ENCODE measurements around the gene ABHD3. TPM values are rescaled to one million over a fixed set of nuclear protein-coding genes. Genes with fewer than 3 reads are reported as not detected.
"Not testable (repeated sequence)": the region's sequence is repeated elsewhere in the genome, so short reads cannot be mapped to it uniquely, and the experiment has no call there.

Gene ABHD3
- total RNA-seq, 2 experiments from 2014 or later, result 17.8 to 18.0 TPM

GRCh38 chr18:21727702-21728101 lies 23.1 kb upstream of the ABHD3 start:
- H3K27me3 Mint-ChIP-seq, result no peaks in the 10 kb centered on the region
- H3K27ac Mint-ChIP-seq, result no peak overlapping the region
- no peaks in the 10 kb centered on the region for H3K36me3 Mint-ChIP-seq (ENCODE audit: low read depth)
- no peak overlapping the region for H3K4me3 Mint-ChIP-seq
- DNase-seq, result no peak
- POLR2A ChIA-PET, result no interaction called here
- CTCF ChIA-PET, result interaction anchor here (0.9 kb wide), 1 partner anchor 24 kb away, joined by 3 read pairs; no protein-coding TSS in a partner anchor
- intact Hi-C loops (cut with micrococcal nuclease), result no loop called here
- H3K4me1 Mint-ChIP-seq (ENCODE audit: low read depth), result no peaks in the 10 kb centered on the region
- no peaks in the 10 kb centered on the region for H3K9me3 Mint-ChIP-seq
- no peak for ATAC-seq
- TF ChIP-seq CTCF (IDR thresholded peaks at IDR 0.05), result no peak

GRCh38 chr18:21725201-21725600 lies 20.6 kb upstream of the ABHD3 start:
- Mint-ChIP-seq H3K27ac (no peak overlapping the region), H3K4me3 (no peak overlapping the region), H3K4me1 (ENCODE audit: low read depth) (no peaks in the 10 kb centered on the region), H3K27me3 (no peaks in the 10 kb centered on the region), H3K36me3 (ENCODE audit: low read depth) (no peaks in the 10 kb centered on the region), H3K9me3 (no peaks in the 10 kb centered on the region)
- intact Hi-C loops (cut with micrococcal nuclease), result no loop called here
- ATAC-seq (no peak), DNase-seq (no peak)
- ChIA-PET CTCF (no interaction called here), POLR2A (no interaction called here)
- no peak for TF ChIP-seq CTCF (IDR thresholded peaks at IDR 0.05)

GRCh38 chr18:21722687-21723086 lies 18.1 kb upstream of the ABHD3 start:
- Mint-ChIP-seq H3K9me3 (no peaks in the 10 kb centered on the region), H3K4me1 (ENCODE audit: low read depth) (no peaks in the 10 kb centered on the region), H3K36me3 (ENCODE audit: low read depth) (no peaks in the 10 kb centered on the region), H3K27me3 (no peaks in the 10 kb centered on the region), H3K4me3 (no peak overlapping the region), H3K27ac (no peak overlapping the region)
- ATAC-seq, result no peak
- POLR2A ChIA-PET, result no interaction called here
- CTCF ChIA-PET, result interaction anchor here (0.7 kb wide), 1 partner anchor 1207 kb away, joined by 3 read pairs; no protein-coding TSS in a partner anchor
- TF ChIP-seq CTCF (IDR thresholded peaks at IDR 0.05), result no peak
- no peak for DNase-seq
- intact Hi-C loops (cut with micrococcal nuclease), result no loop called here

- Mint-ChIP-seq H3K4me1 (ENCODE audit: low read depth) (peaks cover 2% of the 10 kb centered on the region), H3K4me3 (no peak overlapping the region), H3K27me3 (no peaks in the 10 kb centered on the region), H3K27ac (no peak overlapping the region), H3K9me3 (peaks cover 6% of the 10 kb centered on the region), H3K36me3 (ENCODE audit: low read depth) (no peaks in the 10 kb centered on the region)
- no peak for TF ChIP-seq CTCF (IDR thresholded peaks at IDR 0.05)
- intact Hi-C loops (cut with micrococcal nuclease), result no loop called here
- ATAC-seq, result no peak
- no peak for DNase-seq
- CTCF ChIA-PET, result interaction anchor here (1.3 kb wide), 1 partner anchor 15 kb away, joined by 4 read pairs; no protein-coding TSS in a partner anchor
- POLR2A ChIA-PET, result interaction anchor here (0.6 kb wide), 1 partner anchor 59 kb away, joined by 3 read pairs; no protein-coding TSS in a partner anchor
These were observed 9.9 kb upstream of the ABHD3 start for GRCh38 chr18:21714474-21714873.

- not testable (repeated sequence) for H3K27ac Mint-ChIP-seq, H3K4me3 Mint-ChIP-seq, ATAC-seq, DNase-seq, H3K27me3 Mint-ChIP-seq, H3K9me3 Mint-ChIP-seq
- ChIA-PET POLR2A (interaction anchor here (0.9 kb wide), 1 partner anchor 85 kb away, joined by 3 read pairs; no protein-coding TSS in a partner anchor), CTCF (interaction anchor here (0.9 kb wide), 1 partner anchor 25 kb away, joined by 3 read pairs; no protein-coding TSS in a partner anchor)
- Mint-ChIP-seq H3K36me3 (ENCODE audit: low read depth) (peaks cover 10% of the 10 kb centered on the region), H3K4me1 (ENCODE audit: low read depth) (peaks cover 31% of the 10 kb centered on the region)
- intact Hi-C loops (cut with micrococcal nuclease), result loop anchor here (5.0 to 10.0 kb wide), 2 partner anchors 35 to 92 kb away; partner anchors contain the start of genes MIB1 and SNRPD1
These were observed 2.6 kb upstream of the ABHD3 start for GRCh38 chr18:21707130-21707529.

All from activated CD8-positive, alpha-beta T cell treated with anti-CD3 and anti-CD28 coated beads for 36 hours (primary cell).